HCT116 (cell line): Measurements from ENCODE around the gene C2orf78. TPM values are rescaled to one million over a fixed set of nuclear protein-coding genes. Genes with fewer than 3 reads are reported as not detected.

Source experiments
- ATAC-seq: fragments of 200-7000 bp; cut with Tn5 transposase; 2 replicates; pipeline ENCODE4 v1.9.1; 2020; ENCODE audit warnings: mild to moderate bottlenecking, moderate library complexity
- BruUV-seq: library from RNA; stranded (reverse); fragments of 400-500 nt; replicated peaks from 2 replicates; lab custom pipeline; 2021; lab: Mats Ljungman, UMichigan
- CTCF ChIA-PET: fragments of 300-600 bp; sonication (Branson Sonifier 250); formaldehyde crosslinking; loops from one replicate; lab custom pipeline; 2021; ENCODE audit warnings: antibody characterized with exemption; lab: Charles Lee
- POLR2A ChIA-PET: fragments of 300-600, 350-600 bp; sonication (Branson Sonifier 250); formaldehyde crosslinking; loops from one replicate; lab custom pipeline; 2021; ENCODE audit warnings: antibody characterized with exemption; lab: Charles Lee
- RAD21 ChIA-PET, 2 experiments: fragments of 300-600 bp; sonication (Branson Sonifier 250); formaldehyde crosslinking; loops; one replicate each; lab custom pipeline; 2023; ENCODE audit warnings: low total read pairs in 2 of 2; ENCODE audit not compliant: uncharacterized antibody in 2 of 2, unreplicated experiment in 2 of 2, low non-redundant PET in 1 of 2; lab: Charles Lee
- DNase-seq: peaks from one replicate; pipeline ENCODE4 v3.0.0-alpha.2; 2010; ENCODE audit warnings: low read depth, low spot score
- H2AFZ ChIP-seq: fragments of 200-600 bp; shearing (Covaris generic), sonication (generic); 2 replicates; pipeline ENCODE4 v1.6.1; 2017; ENCODE audit warnings: low read depth, mixed run types, mixed read lengths, antibody characterized with exemption, low read length; ENCODE audit not compliant: poor library complexity, severe bottlenecking
- H3K27ac ChIP-seq: 2 replicates; pipeline ENCODE4 v1.5.1; 2012; ENCODE audit warnings: low read depth, low read length
- H3K27me3 ChIP-seq: fragments of 200-600 bp; sonication (generic); 2 replicates; pipeline ENCODE4 v1.6.1; 2016; ENCODE audit warnings: mixed run types, low read length, mixed read lengths; ENCODE audit not compliant: insufficient read depth
- H3K36me3 ChIP-seq, 2 experiments: fragments of 200-500 bp in 1 of 2; fragments of 200-600 bp in 1 of 2; sonication (Bioruptor generic) in 1 of 2; sonication (generic) in 1 of 2; 2 replicates each; pipeline versions ENCODE4 v1.5.1 to v1.6.1; 2014 to 2016; ENCODE audit warnings: low read length in 2 of 2, inconsistent platforms in 1 of 2, mixed read lengths in 1 of 2, mixed run types in 1 of 2; ENCODE audit not compliant: insufficient read depth in 2 of 2, control insufficient read depth in 1 of 2
- H3K4me1 ChIP-seq, 2 experiments: fragments of 200-600 bp in 1 of 2; sonication (generic) in 1 of 2; 2 replicates each; pipeline versions ENCODE4 v1.5.1 to v1.6.1; 2012 to 2017; ENCODE audit warnings: low read length in 2 of 2, inconsistent platforms in 1 of 2, mild to moderate bottlenecking in 1 of 2, mixed read lengths in 1 of 2, mixed run types in 1 of 2, moderate library complexity in 1 of 2; ENCODE audit not compliant: insufficient read depth in 2 of 2, control insufficient read depth in 1 of 2
- H3K4me2 ChIP-seq: fragments of 200-600 bp; sonication (generic); 2 replicates; pipeline ENCODE4 v1.6.1; 2017; ENCODE audit warnings: mixed run types, low read length, mixed read lengths
- H3K4me3 ChIP-seq, 2 experiments: fragments of 200-600 bp in 1 of 2; sonication (generic) in 1 of 2; replicated peaks in 1 of 2; 2 replicates each; pipeline ENCODE4 v1.5.1; 2011 to 2016; ENCODE audit warnings: low read length in 2 of 2, control low read depth in 1 of 2, low read depth in 1 of 2, mild to moderate bottlenecking in 1 of 2, mixed read lengths in 1 of 2, mixed run types in 1 of 2
- H3K79me2 ChIP-seq: fragments of 200-600 bp; sonication (generic); 2 replicates; pipeline ENCODE4 v1.6.1; 2017; ENCODE audit warnings: mild to moderate bottlenecking, mixed run types, low read length, moderate library complexity, mixed read lengths; ENCODE audit not compliant: insufficient read depth
- H3K9ac ChIP-seq: fragments of 200-600 bp; sonication (generic); 2 replicates; pipeline ENCODE4 v1.6.1; 2016; ENCODE audit warnings: low read length, mixed read lengths
- H3K9me2 ChIP-seq: fragments of 200-600 bp; sonication (generic), shearing (Covaris generic); 2 replicates; pipeline ENCODE4 v1.6.1; 2017; ENCODE audit warnings: mixed run types, mild to moderate bottlenecking, moderate library complexity; ENCODE audit not compliant: insufficient read depth
- H3K9me3 ChIP-seq, 2 experiments: fragments of 200-500 bp in 1 of 2; fragments of 200-600 bp in 1 of 2; sonication (Bioruptor generic) in 1 of 2; sonication (generic) in 1 of 2; 2 replicates each; pipeline ENCODE4 v1.6.1; 2014 to 2017; ENCODE audit warnings: low read length in 2 of 2, mixed read lengths in 2 of 2, inconsistent platforms in 1 of 2, low read depth in 1 of 2, mild to moderate bottlenecking in 1 of 2, mixed run types in 1 of 2, moderate library complexity in 1 of 2; ENCODE audit not compliant: control insufficient read depth in 1 of 2, insufficient read depth in 1 of 2
- H4K20me1 ChIP-seq: fragments of 200-600 bp; sonication (generic), shearing (Covaris generic); 2 replicates; pipeline ENCODE4 v1.6.1; 2017; ENCODE audit warnings: mixed run types, mild to moderate bottlenecking, moderate library complexity; ENCODE audit not compliant: insufficient read depth
- REST ChIP-seq: IDR thresholded peaks from 2 replicates; pipeline ENCODE4 v1.6.1; 2012; ENCODE audit warnings: low read depth
- SIN3A ChIP-seq: IDR thresholded peaks from 2 replicates; pipeline ENCODE4 v1.6.1; 2012; ENCODE audit warnings: low read depth
- SP1 ChIP-seq: IDR thresholded peaks from 2 replicates; pipeline ENCODE4 v1.6.1; 2012; ENCODE audit warnings: low read depth
- YY1 ChIP-seq: IDR thresholded peaks from 2 replicates; pipeline ENCODE4 v1.6.1; 2011; ENCODE audit warnings: low read length, low read depth, moderate library complexity, mild to moderate bottlenecking; ENCODE audit not compliant: insufficient replicate concordance; ENCODE audit errors: extremely low read depth
- ZFX ChIP-seq: fragments of 450-650 bp; IDR thresholded peaks from 2 replicates; pipeline ENCODE4 v1.6.1; 2017
- intact Hi-C: fragments of 100-400 bp; cut with micrococcal nuclease; formaldehyde crosslinking; loops from 2 replicates; pipeline ENCODE4 v1.10.0; 2022
- total RNA-seq: library from RNA; stranded (reverse); gene quantifications from one replicate; pipeline ENCODE4 v1.2.1, GENCODE V29; 2021; ENCODE audit not compliant: unreplicated experiment
- TF ChIP-seq, protein P1 (sequence below), 3 experiments: fragments of 200-600 bp in 1 of 3; sonication (generic) in 1 of 3; IDR thresholded peaks in 2 of 3; conservative IDR thresholded peaks in 1 of 3; 2 replicates each; pipeline ENCODE4 v1.5.1; 2012 to 2017; ENCODE audit warnings: low read depth in 2 of 3, low read length in 2 of 3, antibody characterized with exemption in 1 of 3, borderline replicate concordance in 1 of 3, control low read depth in 1 of 3, mild to moderate bottlenecking in 1 of 3, mixed read lengths in 1 of 3, mixed run types in 1 of 3, moderate library complexity in 1 of 3; ENCODE audit not compliant: insufficient read depth in 1 of 3

The C2orf78 gene
- total RNA-seq, 1 experiment from 2014 or later = 1.5 TPM

DNA sequence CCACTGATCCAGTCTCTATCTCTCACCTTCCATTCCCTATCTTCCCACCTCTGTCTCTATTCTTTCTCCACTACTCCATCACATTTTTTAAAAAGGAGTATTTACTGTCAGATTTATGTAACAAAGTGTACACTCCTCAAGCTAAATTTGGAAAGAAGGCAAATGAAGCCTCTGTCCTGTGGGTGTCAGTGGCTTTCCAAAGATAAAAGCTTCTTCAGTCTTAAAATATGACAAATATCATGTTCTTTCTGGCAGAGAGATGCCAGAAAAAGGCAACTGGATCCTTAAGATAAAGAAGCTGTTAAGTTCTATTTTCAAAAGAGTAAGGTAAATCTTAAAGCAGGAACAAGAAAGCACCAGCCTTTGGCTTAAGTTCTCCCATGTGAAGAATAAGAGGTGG lies 11.2 kb upstream of the C2orf78 start:
- peaks cover 0 to 5% of the 10 kb centered on the region in 2 experiments; a peak in 2 of 4 replicates for H3K4me1 ChIP-seq
- H2AFZ ChIP-seq = no peak overlapping the region
- ChIA-PET CTCF (interaction anchor here (1.4 kb wide), 1 partner anchor 54 kb away, joined by 3 read pairs; no protein-coding TSS in a partner anchor), POLR2A (no interaction called here), RAD21 (no interaction called here)
- peaks cover 49 to 59% of the 10 kb centered on the region in 2 experiments for H3K36me3 ChIP-seq
- intact Hi-C loops = no loop called here
- no peaks in the 10 kb centered on the region for H3K9me2 ChIP-seq
- H4K20me1 ChIP-seq = no peaks in the 10 kb centered on the region
- BruUV-seq = no TSS peak
- H3K9me3 ChIP-seq = no peaks in the 10 kb centered on the region
- H3K27me3 ChIP-seq = no peaks in the 10 kb centered on the region
- no peak overlapping the region for H3K4me2 ChIP-seq
- ATAC-seq (no peak), DNase-seq (no peak)
- H3K79me2 ChIP-seq = peaks cover 33% of the 10 kb centered on the region
- H3K9ac ChIP-seq = no peak overlapping the region
- TF ChIP-seq ZFX (no peak), YY1 (no peak), REST (no peak), SP1 (no peak), SIN3A (no peak)
- TF ChIP-seq, protein P1, sequence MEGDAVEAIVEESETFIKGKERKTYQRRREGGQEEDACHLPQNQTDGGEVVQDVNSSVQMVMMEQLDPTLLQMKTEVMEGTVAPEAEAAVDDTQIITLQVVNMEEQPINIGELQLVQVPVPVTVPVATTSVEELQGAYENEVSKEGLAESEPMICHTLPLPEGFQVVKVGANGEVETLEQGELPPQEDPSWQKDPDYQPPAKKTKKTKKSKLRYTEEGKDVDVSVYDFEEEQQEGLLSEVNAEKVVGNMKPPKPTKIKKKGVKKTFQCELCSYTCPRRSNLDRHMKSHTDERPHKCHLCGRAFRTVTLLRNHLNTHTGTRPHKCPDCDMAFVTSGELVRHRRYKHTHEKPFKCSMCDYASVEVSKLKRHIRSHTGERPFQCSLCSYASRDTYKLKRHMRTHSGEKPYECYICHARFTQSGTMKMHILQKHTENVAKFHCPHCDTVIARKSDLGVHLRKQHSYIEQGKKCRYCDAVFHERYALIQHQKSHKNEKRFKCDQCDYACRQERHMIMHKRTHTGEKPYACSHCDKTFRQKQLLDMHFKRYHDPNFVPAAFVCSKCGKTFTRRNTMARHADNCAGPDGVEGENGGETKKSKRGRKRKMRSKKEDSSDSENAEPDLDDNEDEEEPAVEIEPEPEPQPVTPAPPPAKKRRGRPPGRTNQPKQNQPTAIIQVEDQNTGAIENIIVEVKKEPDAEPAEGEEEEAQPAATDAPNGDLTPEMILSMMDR (IDR thresholded peaks at IDR 0.05 in 2 of 3, conservative IDR thresholded peaks at IDR 0.05 in 1 of 3; ENCODE audit: borderline replicate concordance in 1 of 3, insufficient read depth in 1 of 3, low read depth in 2 of 3, low read length in 2 of 3) = no peak
- H3K27ac ChIP-seq = no peak overlapping the region
- H3K4me3 ChIP-seq = no peak overlapping the region
